K562 (cell line): ENCODE data around the gene GZMH. TPM values are rescaled to one million over a fixed set of nuclear protein-coding genes. Genes with fewer than 3 reads are reported as not detected.

Experiments used
- ATAC-seq: fragments of 200-7000 bp; cut with Tn5 transposase; 3 replicates; pipeline ENCODE4 v1.9.1; 2020; ENCODE audit warnings: moderate library complexity
- BruUV-seq: library from RNA; stranded (reverse); fragments of 400-500 nt; replicated peaks from 2 replicates; lab custom pipeline; 2021; lab: Mats Ljungman, UMichigan
- CTCF ChIA-PET: fragments of 300-600 bp; formaldehyde crosslinking; extraction: SDS; loops from one replicate; lab custom pipeline; 2021; ENCODE audit warnings: low intra/inter-chr PET ratio; lab: Yijun Ruan, JAX
- POLR2A ChIA-PET: fragments of 300-600, 350-650 bp; sonication (Branson Sonifier 250); formaldehyde crosslinking; extraction: SDS; loops from one replicate; lab custom pipeline; 2021; ENCODE audit warnings: antibody characterized with exemption, inconsistent platforms; lab: Yijun Ruan, JAX
- DNase-seq, 4 experiments: peaks; one replicate each; pipeline versions ENCODE4 v3.0.0 to v3.0.0-alpha.2; 2011 to 2018; ENCODE audit warnings: low spot score in 3 of 4, mixed read lengths in 3 of 4; ENCODE audit errors: extremely low read depth in 1 of 4
- FAIRE-seq: peaks from 2 replicates; lab custom pipeline; 2011; peaks lifted over from hg19 to GRCh38; lab: Jason Lieb, UNC
- H2AFZ ChIP-seq: 2 replicates; pipeline ENCODE4 v1.6.0; 2011; ENCODE audit warnings: low read depth, low read length, control low read depth, inconsistent platforms
- H3K27ac ChIP-seq: fragments of 200-600 bp; 3 replicates; pipeline ENCODE4 v1.8.0; 2011; ENCODE audit warnings: low read depth, mild to moderate bottlenecking, control low read depth, inconsistent platforms, low read length, moderate library complexity, mixed read lengths; ENCODE audit errors: extremely low read depth
- H3K27me3 ChIP-seq, 2 experiments: fragments of 300-600 bp in 1 of 2; 2 replicates in 1 of 2; 3 replicates in 1 of 2; pipeline versions ENCODE4 v1.6.0 to v1.8.0; 2011; ENCODE audit warnings: inconsistent platforms in 2 of 2, low read length in 2 of 2, mild to moderate bottlenecking in 1 of 2, mixed read lengths in 1 of 2, moderate library complexity in 1 of 2; ENCODE audit not compliant: control insufficient read depth in 2 of 2, insufficient read depth in 2 of 2
- H3K36me3 ChIP-seq: fragments of 300-600 bp; 3 replicates; pipeline ENCODE4 v1.8.0; 2011; ENCODE audit warnings: mild to moderate bottlenecking, low read length, inconsistent platforms; ENCODE audit not compliant: control insufficient read depth, insufficient read depth
- H3K4me1 ChIP-seq, 2 experiments: fragments of 200-600 bp in 1 of 2; replicated peaks in 1 of 2; 2 replicates in 1 of 2; 3 replicates in 1 of 2; pipeline versions ENCODE4 v1.5.1 to v1.8.0; 2011; ENCODE audit warnings: inconsistent platforms in 2 of 2, low read length in 2 of 2, mild to moderate bottlenecking in 1 of 2, mixed read lengths in 1 of 2, moderate library complexity in 1 of 2; ENCODE audit not compliant: control insufficient read depth in 2 of 2, insufficient read depth in 2 of 2
- H3K4me2 ChIP-seq: 2 replicates; pipeline ENCODE4 v1.6.1; 2011; ENCODE audit warnings: low read length, control low read depth, inconsistent platforms, mixed read lengths; ENCODE audit not compliant: insufficient read depth
- H3K4me3 ChIP-seq: fragments of 200-600 bp; sonication (generic), shearing (Covaris generic); 2 replicates; pipeline ENCODE4 v1.5.1; 2016; ENCODE audit warnings: control low read depth, inconsistent platforms
- H3K79me2 ChIP-seq: fragments of 200-600 bp; 3 replicates; pipeline ENCODE4 v1.8.0; 2011; ENCODE audit warnings: low read length, inconsistent platforms; ENCODE audit not compliant: control insufficient read depth, insufficient read depth
- H3K9ac ChIP-seq, 2 experiments: 2 replicates each; pipeline versions ENCODE4 v1.6.0 to v1.6.1; 2011; ENCODE audit warnings: low read depth in 2 of 2, low read length in 2 of 2, control low read depth in 1 of 2, inconsistent platforms in 1 of 2, mild to moderate bottlenecking in 1 of 2, mixed read lengths in 1 of 2; ENCODE audit not compliant: insufficient read depth in 1 of 2
- H3K9me1 ChIP-seq: one replicate; pipeline ENCODE4 v1.6.0; 2011; ENCODE audit warnings: inconsistent platforms, mild to moderate bottlenecking, low read length, moderate library complexity; ENCODE audit not compliant: control insufficient read depth, insufficient read depth
- H3K9me3 ChIP-seq: replicated peaks from 2 replicates; pipeline ENCODE4 v1.5.1; 2011; ENCODE audit warnings: low read depth, low read length, inconsistent platforms; ENCODE audit not compliant: control insufficient read depth, insufficient read depth
- H4K20me1 ChIP-seq: replicated peaks from 2 replicates; pipeline ENCODE4 v1.6.1; 2011; ENCODE audit warnings: low read length, inconsistent platforms, mixed read lengths; ENCODE audit not compliant: control insufficient read depth, insufficient read depth
- BMI1 ChIP-seq: fragments of 150-350 bp; IDR thresholded peaks from 2 replicates; pipeline ENCODE4 v1.6.1; 2014; ENCODE audit warnings: low read length
- E4F1 ChIP-seq: fragments of 250-450 bp; sonication (Bioruptor Pico); IDR thresholded peaks from 2 replicates; pipeline ENCODE4 v1.5.0; 2021; ENCODE audit warnings: mild to moderate bottlenecking, borderline replicate concordance
- GATA2 ChIP-seq: sonication (generic); formaldehyde crosslinking; IDR thresholded peaks from 2 replicates; pipeline ENCODE4 v1.4.0; 2020; ENCODE audit warnings: mild to moderate bottlenecking, missing genetic modification reagents
- HCFC1 ChIP-seq: IDR thresholded peaks from 2 replicates; pipeline ENCODE4 v1.6.1; 2012; ENCODE audit warnings: low read depth, low read length, improper control_type of control experiment
- IRF1 ChIP-seq: sonication (generic); formaldehyde crosslinking; IDR thresholded peaks from 2 replicates; pipeline ENCODE4 v1.8.0; 2022; ENCODE audit warnings: missing genetic modification reagents, mild to moderate bottlenecking, borderline replicate concordance
- SLC30A9 ChIP-seq: fragments of 250-450 bp; sonication (Bioruptor Pico); IDR thresholded peaks from 2 replicates; pipeline ENCODE4 v1.8.0; 2022; ENCODE audit warnings: mild to moderate bottlenecking, moderate library complexity
- ZNF3 ChIP-seq: fragments of 250-450 bp; sonication (Bioruptor Pico); IDR thresholded peaks from 2 replicates; pipeline ENCODE4 v1.5.0; 2021; ENCODE audit warnings: mild to moderate bottlenecking, moderate library complexity
- WGBS: fragments of 100-300 bp; shearing (Covaris generic); methylation state at CpG from one replicate; pipeline ENCODE4 v1.1.6; 2016; ENCODE audit warnings: low coverage, mixed read lengths; ENCODE audit not compliant: insufficient coverage; ENCODE audit errors: missing lambda C conversion rate; 5-methylcytosine and 5-hydroxymethylcytosine counted together
- in situ Hi-C: fragments of 300-500 bp; cut with MboI; formaldehyde crosslinking; loops from 4 replicates; pipeline ENCODE4 v1.15.0; 2018; ENCODE audit warnings: inconsistent platforms, mixed read lengths
- intact Hi-C: fragments of 100-400 bp; cut with micrococcal nuclease; formaldehyde crosslinking; loops from 2 replicates; pipeline ENCODE4 v1.14.2; 2022
- polyA plus RNA-seq, 8 experiments: library from polyadenylated mRNA; depleted of rRNA in 4 of 8; stranded (reverse) in 5 of 8; unstranded in 3 of 8; fragments of >200 nt; fragmentation: Nextera tagmentation in 2 of 8; fragmentation: Illumina TruSeq in 1 of 8; extraction: Ambion mirVana in 2 of 8; extraction: Trizol in 1 of 8; gene quantifications; 2 replicates each; pipeline versions ENCODE4 v1.2.1 to v1.2.3, GENCODE V29; 2011 to 2014; ENCODE audit warnings: inconsistent platforms in 1 of 8, missing spikeins in 1 of 8
- total RNA-seq, 7 experiments: library from RNA; depleted of rRNA in 6 of 7; stranded (reverse); fragments of >200 nt in 6 of 7; fragmentation: Illumina TruSeq in 2 of 7; extraction: Trizol in 2 of 7; gene quantifications; 2 replicates each; pipeline versions ENCODE4 v1.2.1 to v1.2.3, GENCODE V29; 2011 to 2021; ENCODE audit warnings: low replicate concordance in 1 of 7

GZMH gene
- total and polyA plus RNA-seq, 9 of the 15 experiments (the other 6 are each of a cell fraction or from before 2014, with no cell fraction given) = not detected

GRCh38 chr14:24613747-24614146, 4.3 kb upstream of the GZMH start:
- intact Hi-C loops = no loop called here
- TF ChIP-seq GATA2 (no peak), ZNF3 (CRISPR knock-in tag) (no peak), IRF1 (CRISPR knock-in tag) (no peak), BMI1 (no peak), SLC30A9 (no peak), E4F1 (CRISPR knock-in tag) (no peak), HCFC1 (no peak)
- Histone ChIP-seq H3K27ac (no peak overlapping the region), H3K9me3 (no peaks in the 10 kb centered on the region), H3K79me2 (no peaks in the 10 kb centered on the region), H3K9ac (no peak overlapping the region), H3K27me3 (no peaks in the 10 kb centered on the region), H3K9me1 (no peaks in the 10 kb centered on the region), H4K20me1 (no peaks in the 10 kb centered on the region), H2AFZ (no peak overlapping the region), H3K4me3 (no peak overlapping the region), H3K4me2 (no peak overlapping the region), H3K4me1 (no peaks in the 10 kb centered on the region), H3K36me3 (no peaks in the 10 kb centered on the region)
- CTCF ChIA-PET = no interaction called here
- no peak for FAIRE-seq
- POLR2A ChIA-PET = no interaction called here
- BruUV-seq = no TSS peak
- in situ Hi-C loops = no loop called here
- no peak for DNase-seq
- no peak for ATAC-seq
- 0% methylated on average over 1 of the region's 2 CpGs for WGBS
